ENCODE results near the gene FUZ.

The FUZ gene

DNA sequence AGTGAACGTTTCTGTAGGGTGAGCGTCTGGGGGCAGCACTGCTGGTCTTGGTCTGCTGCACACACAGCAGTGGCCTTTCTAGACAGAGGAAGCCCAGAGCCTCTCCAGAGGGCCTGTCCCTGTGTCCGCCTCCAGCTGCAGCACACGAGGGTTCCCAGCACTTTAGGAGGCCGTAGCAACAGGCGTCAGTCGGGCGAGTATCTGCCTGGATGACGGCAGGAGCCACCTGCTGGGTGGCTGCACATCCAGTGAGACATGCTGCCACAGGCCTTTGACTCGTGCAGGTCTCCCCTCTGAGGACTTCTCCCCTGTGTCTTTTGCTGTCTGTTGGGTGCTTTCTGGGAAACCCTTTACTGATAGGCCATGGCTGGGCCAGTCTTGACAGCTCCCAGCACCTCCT lies 24.2 kb downstream of the FUZ start (continued):
- TF ChIP-seq, protein P1, sequence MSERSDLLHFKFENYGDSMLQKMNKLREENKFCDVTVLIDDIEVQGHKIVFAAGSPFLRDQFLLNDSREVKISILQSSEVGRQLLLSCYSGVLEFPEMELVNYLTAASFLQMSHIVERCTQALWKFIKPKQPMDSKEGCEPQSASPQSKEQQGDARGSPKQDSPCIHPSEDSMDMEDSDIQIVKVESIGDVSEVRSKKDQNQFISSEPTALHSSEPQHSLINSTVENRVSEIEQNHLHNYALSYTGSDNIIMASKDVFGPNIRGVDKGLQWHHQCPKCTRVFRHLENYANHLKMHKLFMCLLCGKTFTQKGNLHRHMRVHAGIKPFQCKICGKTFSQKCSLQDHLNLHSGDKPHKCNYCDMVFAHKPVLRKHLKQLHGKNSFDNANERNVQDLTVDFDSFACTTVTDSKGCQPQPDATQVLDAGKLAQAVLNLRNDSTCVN (tag by site-specific recombination; optimal IDR thresholded peaks at IDR 0.05): no peak
- peak; percentile 70 for TF ChIP-seq SCRT1 (tag by site-specific recombination; IDR thresholded peaks at IDR 0.05; ENCODE audit: borderline replicate concordance)
- TF ChIP-seq, protein P2, sequence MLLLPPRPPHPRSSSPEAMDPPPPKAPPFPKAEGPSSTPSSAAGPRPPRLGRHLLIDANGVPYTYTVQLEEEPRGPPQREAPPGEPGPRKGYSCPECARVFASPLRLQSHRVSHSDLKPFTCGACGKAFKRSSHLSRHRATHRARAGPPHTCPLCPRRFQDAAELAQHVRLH (tag by site-specific recombination; IDR thresholded peaks at IDR 0.05): no peak

DNA sequence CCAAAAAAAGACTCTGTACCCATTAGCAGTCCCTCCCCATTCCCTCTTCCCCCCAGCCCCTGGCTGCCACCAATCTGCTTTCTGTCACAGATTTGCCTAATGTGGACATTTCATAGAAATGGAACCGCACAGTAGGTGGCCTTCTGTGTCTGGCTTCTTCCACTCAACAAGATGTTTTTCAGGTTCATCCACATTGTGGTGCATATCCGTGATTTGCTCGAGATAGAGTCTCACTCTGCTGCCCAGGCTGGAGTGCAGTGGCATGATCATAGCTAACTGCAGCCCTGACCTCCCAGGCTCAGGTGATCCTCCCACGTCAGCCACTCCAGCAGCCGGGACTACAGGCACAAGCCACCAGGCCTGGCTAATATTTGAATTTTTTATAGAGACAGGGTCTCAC lies 25.3 kb downstream of the FUZ start:
- Histone ChIP-seq H3K36me3 (ENCODE audit: control insufficient read depth in 2 of 2, insufficient read depth in 1 of 2, low read length in 2 of 2) (peaks cover 33 to 69% of the 10 kb centered on the region in 2 experiments; a peak in 2 of 3 replicates), H3K9me3 (ENCODE audit: control insufficient read depth, insufficient read depth, low read depth, low read length) (no peaks in the 10 kb centered on the region), H3K4me1 (ENCODE audit: control insufficient read depth, insufficient read depth, low read length) (no peaks in the 10 kb centered on the region), H3K27ac (ENCODE audit: extremely low read depth, low read depth, low read length) (no peak overlapping the region), H3K4me3 (ENCODE audit: low read depth, low read length) (no peak overlapping the region)
- TF ChIP-seq ZNF133 (tag by site-specific recombination; IDR thresholded peaks at IDR 0.05): no peak
- no peak for TF ChIP-seq ZNF558 (tag by site-specific recombination; IDR thresholded peaks at IDR 0.05)
- TF ChIP-seq ZNF610 (tag by site-specific recombination; IDR thresholded peaks at IDR 0.05; ENCODE audit: borderline replicate concordance): no peak
- no peak for TF ChIP-seq GLIS1 (tag by site-specific recombination; IDR thresholded peaks at IDR 0.05)
- no peak for TF ChIP-seq ZNF2 (tag by site-specific recombination; IDR thresholded peaks at IDR 0.05)
- no peak for TF ChIP-seq ZNF830 (tag by site-specific recombination; IDR thresholded peaks at IDR 0.05; ENCODE audit: low read depth)
- POLR2A ChIA-PET: interaction anchor here (0.6 kb wide), 1 partner anchor 21 kb away, joined by 7 read pairs; no protein-coding TSS in a partner anchor
- CTCF ChIA-PET: interaction anchor here (0.7 kb wide), 1 partner anchor 411 kb away, joined by 3 read pairs; no protein-coding TSS in a partner anchor

DNA sequence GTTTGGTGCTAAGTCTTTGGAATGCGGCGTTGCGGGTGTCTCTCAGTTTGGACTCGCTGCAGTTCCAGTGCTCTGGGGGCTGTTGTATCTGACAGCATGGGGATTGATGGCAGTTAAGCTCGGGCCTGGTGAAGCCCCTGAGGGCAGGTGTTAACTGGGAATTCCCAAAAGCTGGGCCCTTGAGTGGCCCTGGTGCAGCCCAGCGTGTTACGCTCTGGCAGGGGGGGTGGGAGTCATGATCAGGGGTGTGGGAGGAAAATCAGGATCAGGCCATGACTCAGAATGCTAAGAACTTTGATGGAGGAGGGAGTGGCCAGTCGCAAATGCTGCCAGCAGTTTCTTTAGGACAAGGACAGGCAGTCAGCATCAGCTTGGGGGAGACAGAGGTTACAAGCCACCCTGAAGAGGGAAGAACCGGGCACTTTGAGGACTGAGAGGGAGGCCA lies 26.7 kb downstream of the FUZ start:
- H3K9me3 ChIP-seq (ENCODE audit: control insufficient read depth, insufficient read depth, low read depth, low read length): no peaks in the 10 kb centered on the region
- peaks cover 33 to 66% of the 10 kb centered on the region in 2 experiments; a peak in 2 of 3 replicates for H3K36me3 ChIP-seq (ENCODE audit: control insufficient read depth in 2 of 2, insufficient read depth in 1 of 2, low read length in 2 of 2)
- H3K4me3 ChIP-seq (ENCODE audit: low read depth, low read length): no peak overlapping the region
- H3K27ac ChIP-seq (ENCODE audit: extremely low read depth, low read depth, low read length): 0 out of 2 replicates have a peak overlapping the region, but pooled peaks have one; percentile 16
- ChIA-PET POLR2A (interaction anchor here (0.6 to 1.3 kb wide), 3 partner anchors 20 to 79 kb away, joined by 3 to 7 read pairs (median 4); partner anchors contain the start of genes AP2A1 and FUZ), CTCF (interaction anchor here (0.5 to 0.7 kb wide), 3 partner anchors 10 to 313 kb away, joined by 3 to 4 read pairs (median 3); partner anchors contain the start of gene FLT3LG)
- H3K4me1 ChIP-seq (ENCODE audit: control insufficient read depth, insufficient read depth, low read length): no peaks in the 10 kb centered on the region
- no peak for TF ChIP-seq OVOL3 (tag by site-specific recombination; IDR thresholded peaks at IDR 0.05)
- TF ChIP-seq, protein P3, sequence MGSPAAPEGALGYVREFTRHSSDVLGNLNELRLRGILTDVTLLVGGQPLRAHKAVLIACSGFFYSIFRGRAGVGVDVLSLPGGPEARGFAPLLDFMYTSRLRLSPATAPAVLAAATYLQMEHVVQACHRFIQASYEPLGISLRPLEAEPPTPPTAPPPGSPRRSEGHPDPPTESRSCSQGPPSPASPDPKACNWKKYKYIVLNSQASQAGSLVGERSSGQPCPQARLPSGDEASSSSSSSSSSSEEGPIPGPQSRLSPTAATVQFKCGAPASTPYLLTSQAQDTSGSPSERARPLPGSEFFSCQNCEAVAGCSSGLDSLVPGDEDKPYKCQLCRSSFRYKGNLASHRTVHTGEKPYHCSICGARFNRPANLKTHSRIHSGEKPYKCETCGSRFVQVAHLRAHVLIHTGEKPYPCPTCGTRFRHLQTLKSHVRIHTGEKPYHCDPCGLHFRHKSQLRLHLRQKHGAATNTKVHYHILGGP (tag by site-specific recombination; IDR thresholded peaks at IDR 0.05): no peak
- no peak for TF ChIP-seq ZNF239 (tag by site-specific recombination; IDR thresholded peaks at IDR 0.05)
- no peak for TF ChIP-seq ZBTB8A (tag by site-specific recombination; IDR thresholded peaks at IDR 0.05)
- TF ChIP-seq ZBTB48 (tag by site-specific recombination; IDR thresholded peaks at IDR 0.05): no peak
- no peak for TF ChIP-seq ZNF132 (tag by site-specific recombination; IDR thresholded peaks at IDR 0.05; ENCODE audit: borderline replicate concordance)
- TF ChIP-seq EGR2 (tag by site-specific recombination; IDR thresholded peaks at IDR 0.05; ENCODE audit: low read depth): peak; percentile 37; the same call in 1 of the 2 replicates
- no peak for TF ChIP-seq ZNF274 (IDR thresholded peaks at IDR 0.05; ENCODE audit: low read length)
- TF ChIP-seq ZNF274 (tag by site-specific recombination; IDR thresholded peaks at IDR 0.05; ENCODE audit: borderline replicate concordance): no peak
- TF ChIP-seq ZNF202 (tag by site-specific recombination; IDR thresholded peaks at IDR 0.05; ENCODE audit: borderline replicate concordance): no peak
- TF ChIP-seq SP3 (tag by site-specific recombination; IDR thresholded peaks at IDR 0.05): no peak
- TF ChIP-seq ZNF112 (tag by site-specific recombination; IDR thresholded peaks at IDR 0.05): no peak
- no peak for TF ChIP-seq ZNF324 (tag by site-specific recombination; IDR thresholded peaks at IDR 0.05)
- TF ChIP-seq ZNF600 (tag by site-specific recombination; IDR thresholded peaks at IDR 0.05): peak; percentile 63; the same call in 1 of the 2 replicates
- TF ChIP-seq ZNF404 (tag by site-specific recombination; IDR thresholded peaks at IDR 0.05): no peak
- no peak for TF ChIP-seq ZNF16 (tag by site-specific recombination; IDR thresholded peaks at IDR 0.05; ENCODE audit: low read depth)
- no peak for TF ChIP-seq ZNF521 (tag by site-specific recombination; IDR thresholded peaks at IDR 0.05)
- no peak for TF ChIP-seq OSR2 (tag by site-specific recombination; IDR thresholded peaks at IDR 0.05)
- no peak for TF ChIP-seq TCF7L2 (IDR thresholded peaks at IDR 0.05; ENCODE audit: borderline replicate concordance, low read depth, low read length)
- no peak for TF ChIP-seq ZFP69B (tag by site-specific recombination; IDR thresholded peaks at IDR 0.05)
- TF ChIP-seq, protein P4, sequence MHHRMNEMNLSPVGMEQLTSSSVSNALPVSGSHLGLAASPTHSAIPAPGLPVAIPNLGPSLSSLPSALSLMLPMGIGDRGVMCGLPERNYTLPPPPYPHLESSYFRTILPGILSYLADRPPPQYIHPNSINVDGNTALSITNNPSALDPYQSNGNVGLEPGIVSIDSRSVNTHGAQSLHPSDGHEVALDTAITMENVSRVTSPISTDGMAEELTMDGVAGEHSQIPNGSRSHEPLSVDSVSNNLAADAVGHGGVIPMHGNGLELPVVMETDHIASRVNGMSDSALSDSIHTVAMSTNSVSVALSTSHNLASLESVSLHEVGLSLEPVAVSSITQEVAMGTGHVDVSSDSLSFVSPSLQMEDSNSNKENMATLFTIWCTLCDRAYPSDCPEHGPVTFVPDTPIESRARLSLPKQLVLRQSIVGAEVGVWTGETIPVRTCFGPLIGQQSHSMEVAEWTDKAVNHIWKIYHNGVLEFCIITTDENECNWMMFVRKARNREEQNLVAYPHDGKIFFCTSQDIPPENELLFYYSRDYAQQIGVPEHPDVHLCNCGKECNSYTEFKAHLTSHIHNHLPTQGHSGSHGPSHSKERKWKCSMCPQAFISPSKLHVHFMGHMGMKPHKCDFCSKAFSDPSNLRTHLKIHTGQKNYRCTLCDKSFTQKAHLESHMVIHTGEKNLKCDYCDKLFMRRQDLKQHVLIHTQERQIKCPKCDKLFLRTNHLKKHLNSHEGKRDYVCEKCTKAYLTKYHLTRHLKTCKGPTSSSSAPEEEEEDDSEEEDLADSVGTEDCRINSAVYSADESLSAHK (tag by site-specific recombination; IDR thresholded peaks at IDR 0.05): no peak

Data from HEK293 (cell line).